GM18873 (cell line): ENCODE data around the gene BCL11B.

ENCODE experiments used
- ATAC-seq: cut with Tn5 transposase; IDR thresholded peaks from one replicate; pipeline ENCODE4 v1.9.1; 2021; ENCODE audit warnings: mild to moderate bottlenecking, moderate library complexity, moderate number of reproducible peaks; ENCODE audit not compliant: unreplicated experiment, low FRiP score

The BCL11B gene

GRCh38 chr14:99173086-99173485 lies 98.9 kb downstream of the BCL11B start:
- ATAC-seq = no peak

DNA sequence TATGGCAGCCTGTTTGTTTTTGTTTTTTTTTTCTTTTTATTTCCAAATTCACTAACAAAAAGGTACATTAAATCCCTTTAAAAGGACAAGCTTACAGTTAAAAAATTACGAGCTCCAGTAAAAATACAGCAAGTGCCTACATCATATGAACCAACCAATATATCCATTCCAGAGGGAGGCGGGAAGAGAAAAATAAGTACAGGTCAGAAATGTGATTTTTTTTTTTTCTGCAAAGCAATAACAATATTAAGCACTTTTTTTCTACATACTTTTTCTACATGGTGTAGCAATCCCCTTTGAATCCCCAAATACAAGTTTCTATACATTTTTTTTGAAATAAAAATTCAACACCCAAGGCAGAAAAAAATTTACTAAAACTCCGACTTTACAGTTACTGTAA lies 100.6 kb downstream of the BCL11B start:
- ATAC-seq = no peak

GRCh38 chr14:99169776-99170356 lies 102.1 kb downstream of the BCL11B start:
- no peak for ATAC-seq

- ATAC-seq = no peak
Observed at GRCh38 chr14:99168330-99168729, 103.7 kb downstream of the BCL11B start.

- no peak for ATAC-seq
Observed at GRCh38 chr14:99166506-99166905, 105.5 kb downstream of the BCL11B start.

- no peak for ATAC-seq
Observed at GRCh38 chr14:99164712-99165111, 107.3 kb downstream of the BCL11B start.

DNA sequence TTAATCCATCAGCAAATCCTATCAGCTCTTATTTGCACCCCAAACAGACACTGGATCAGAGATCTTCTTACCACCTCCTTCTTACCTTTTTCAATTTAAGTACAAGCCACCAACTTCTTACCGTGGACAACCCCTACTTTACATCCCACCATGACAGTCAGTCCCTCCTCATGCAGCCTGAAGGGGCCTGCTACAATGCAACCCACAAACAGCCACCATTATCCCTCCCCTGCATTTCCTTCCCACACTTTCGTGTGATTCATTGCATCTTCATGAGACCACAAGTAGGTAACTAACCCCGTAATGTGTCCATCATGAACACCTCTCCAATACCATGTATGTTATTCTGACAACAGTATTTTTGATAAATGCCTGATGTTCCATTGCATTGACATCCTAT lies 108.6 kb downstream of the BCL11B start:
- no peak for ATAC-seq

DNA sequence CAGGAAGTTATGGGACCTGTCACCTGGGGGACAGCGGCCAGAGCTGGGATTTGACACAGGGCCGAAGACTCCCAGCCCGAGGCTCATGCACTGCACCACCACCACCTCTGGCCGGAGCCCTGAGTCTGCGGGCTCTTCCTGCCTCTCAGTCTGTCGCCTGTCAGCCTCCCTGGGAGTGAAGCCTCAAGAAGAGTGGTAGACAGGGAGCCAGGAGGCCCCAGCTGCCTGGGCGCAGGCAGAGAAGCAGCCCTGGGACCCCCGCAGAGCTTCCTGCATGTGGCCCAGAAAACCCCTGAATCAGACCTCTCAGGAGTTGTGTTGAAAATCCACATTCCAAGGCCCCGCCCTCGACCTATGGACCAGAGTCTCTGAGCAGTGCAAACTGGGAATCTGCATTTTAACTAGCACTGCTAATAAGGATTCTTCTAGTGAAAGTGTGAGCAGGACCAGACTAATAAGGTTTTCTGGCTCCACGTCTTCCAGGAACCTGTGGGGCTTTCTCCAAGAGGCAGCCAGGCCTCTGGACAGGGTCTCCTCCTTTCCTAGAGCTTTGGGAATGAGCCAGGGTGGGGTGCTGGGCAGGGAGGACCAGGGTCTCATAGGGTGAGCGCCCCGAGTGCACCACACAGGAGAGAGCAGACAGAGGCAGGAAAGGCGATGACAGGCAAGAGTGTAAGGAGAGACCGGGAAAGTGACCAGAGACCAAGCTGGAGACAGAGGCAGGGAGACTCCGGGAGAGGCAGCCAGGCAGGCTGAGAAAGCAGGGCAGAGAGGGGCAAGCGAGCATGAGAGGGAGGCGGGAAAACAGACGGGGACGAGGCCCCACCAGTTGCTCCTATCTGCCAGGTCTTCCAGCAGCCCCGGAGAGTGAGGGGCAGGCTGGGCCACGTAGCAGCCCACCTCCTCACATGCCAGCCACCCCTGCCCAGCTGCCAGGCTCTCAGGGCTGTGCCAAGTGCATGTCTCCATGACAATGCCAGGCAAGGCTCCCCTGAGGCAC lies 112.4 kb downstream of the BCL11B start:
- ATAC-seq = no peak

DNA sequence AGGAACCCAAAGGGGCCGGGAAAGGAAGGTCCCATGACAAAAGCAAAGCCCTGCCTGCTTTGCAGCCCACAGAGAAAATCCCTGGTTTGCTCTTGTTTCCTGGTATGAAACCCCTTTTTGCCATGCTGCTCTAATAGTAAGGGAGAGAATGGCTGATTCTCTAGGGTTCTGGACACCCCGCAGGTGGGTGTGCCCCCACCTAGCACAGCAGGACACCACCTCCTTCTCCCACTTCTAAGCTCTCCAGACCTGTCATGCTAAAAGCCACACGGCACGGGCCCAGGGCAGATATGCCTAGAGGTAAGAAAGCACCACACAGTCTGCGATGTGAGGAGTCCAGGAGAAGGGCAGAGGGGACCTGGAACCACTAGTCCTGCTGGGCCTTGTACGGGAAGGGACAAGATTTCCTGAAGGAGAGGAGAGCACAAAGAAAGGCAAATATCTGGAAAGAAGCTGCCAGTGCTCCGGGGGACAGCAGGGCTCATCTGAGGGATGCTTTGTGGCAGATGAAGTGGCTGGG lies 113.3 kb downstream of the BCL11B start:
- no peak for ATAC-seq

DNA sequence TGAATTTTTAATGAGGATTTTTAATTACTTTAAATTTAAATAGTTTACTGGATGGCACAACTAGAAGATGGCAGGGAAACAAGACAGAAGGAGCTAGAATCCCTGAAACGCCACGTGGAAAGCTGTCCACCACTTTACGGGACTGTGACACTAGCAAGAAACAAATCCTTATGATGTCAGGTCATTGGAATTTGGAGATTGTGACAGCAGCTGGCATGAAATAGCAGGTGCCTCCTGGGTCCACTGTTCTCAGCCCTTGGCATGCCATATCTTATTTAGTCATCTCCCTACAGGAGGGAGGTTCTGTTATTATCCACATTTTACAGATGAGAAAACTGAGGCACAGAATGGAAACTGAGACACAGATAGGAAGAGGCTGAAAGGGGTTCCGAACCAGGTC lies 113.8 kb downstream of the BCL11B start:
- no peak for ATAC-seq

DNA sequence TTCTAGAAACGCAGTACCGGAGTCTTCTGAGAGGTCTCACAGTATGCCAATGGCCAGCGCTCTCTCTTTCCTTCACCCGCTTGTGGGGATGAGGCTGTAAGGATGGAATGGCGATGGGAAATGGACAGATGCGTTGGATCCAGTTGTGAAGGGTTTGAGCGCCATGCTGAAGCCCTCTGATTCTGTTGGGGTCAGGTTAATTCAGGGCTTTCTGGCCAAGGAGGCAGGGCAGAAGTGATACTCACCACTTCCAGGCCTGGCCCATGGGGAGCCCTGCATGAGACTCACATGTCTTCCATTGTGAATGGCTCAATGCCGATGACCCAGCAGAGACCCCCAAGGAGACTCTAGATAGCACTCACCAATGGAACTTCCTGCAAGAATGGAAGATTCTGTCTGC lies 114.3 kb downstream of the BCL11B start:
- ATAC-seq = no peak

- ATAC-seq = no peak
Observed at GRCh38 chr14:99157246-99157645, 114.8 kb downstream of the BCL11B start.

- no peak for ATAC-seq
Observed at GRCh38 chr14:99156814-99157213, 115.2 kb downstream of the BCL11B start.

DNA sequence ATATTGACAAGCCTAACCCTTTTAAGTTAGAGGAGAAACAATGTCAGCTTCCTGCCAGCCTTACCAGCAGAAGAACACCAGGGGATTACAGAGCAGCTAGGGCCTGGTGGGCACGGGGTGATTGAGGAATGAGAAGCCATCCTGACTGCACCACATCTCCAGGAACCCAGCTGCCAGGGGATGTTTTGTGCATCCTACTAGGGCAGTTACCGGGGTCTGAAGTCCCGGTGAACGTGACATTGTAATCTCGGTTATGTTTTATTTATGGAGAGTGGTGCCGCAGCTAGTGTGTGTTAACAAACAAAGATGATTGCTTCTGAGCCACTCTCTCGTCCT lies 115.9 kb downstream of the BCL11B start:
- ATAC-seq = no peak

GRCh38 chr14:99155173-99156089 lies 116.6 kb downstream of the BCL11B start:
- ATAC-seq = no peak

DNA sequence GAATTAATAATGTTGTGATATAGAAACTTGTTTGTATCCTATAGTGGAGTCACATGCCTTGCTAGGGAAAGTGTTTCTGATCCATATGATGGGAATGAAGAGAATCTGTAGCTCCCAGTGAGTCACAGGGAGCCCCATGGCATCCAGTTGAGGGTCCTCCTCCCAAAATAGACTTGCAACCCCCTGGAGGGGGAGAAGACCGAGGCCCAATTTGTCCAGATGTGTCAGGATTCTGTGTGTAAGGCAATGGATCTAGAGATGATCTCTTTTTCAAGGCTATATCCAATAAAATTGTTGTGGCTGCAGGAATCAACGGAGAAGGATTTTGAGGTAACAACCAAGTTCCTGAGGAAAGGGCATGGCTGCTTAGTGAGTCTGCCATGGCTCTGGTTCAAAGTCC lies 121.8 kb downstream of the BCL11B start:
- ATAC-seq = no peak

GRCh38 chr14:99148861-99149610 lies 123.0 kb downstream of the BCL11B start:
- no peak for ATAC-seq

DNA sequence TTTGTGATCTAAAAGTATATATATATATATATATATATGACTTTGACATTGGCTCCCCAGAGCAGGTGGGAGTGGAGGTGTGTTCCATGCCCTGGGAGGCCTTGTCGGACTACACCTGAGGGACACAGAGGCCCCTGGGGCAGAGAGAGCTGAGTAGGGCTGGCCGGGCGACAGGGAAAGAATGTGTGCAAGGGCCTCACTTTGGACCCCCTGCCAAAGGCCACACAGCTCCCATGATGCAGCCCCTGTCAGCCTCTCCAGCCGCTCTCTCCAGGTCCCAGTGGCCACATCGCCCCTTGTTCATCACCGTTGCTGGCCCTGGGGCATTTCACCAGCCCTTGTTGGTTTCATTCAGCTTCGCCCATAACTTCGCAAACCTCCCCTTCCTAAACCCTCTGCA lies 123.9 kb downstream of the BCL11B start:
- no peak for ATAC-seq

DNA sequence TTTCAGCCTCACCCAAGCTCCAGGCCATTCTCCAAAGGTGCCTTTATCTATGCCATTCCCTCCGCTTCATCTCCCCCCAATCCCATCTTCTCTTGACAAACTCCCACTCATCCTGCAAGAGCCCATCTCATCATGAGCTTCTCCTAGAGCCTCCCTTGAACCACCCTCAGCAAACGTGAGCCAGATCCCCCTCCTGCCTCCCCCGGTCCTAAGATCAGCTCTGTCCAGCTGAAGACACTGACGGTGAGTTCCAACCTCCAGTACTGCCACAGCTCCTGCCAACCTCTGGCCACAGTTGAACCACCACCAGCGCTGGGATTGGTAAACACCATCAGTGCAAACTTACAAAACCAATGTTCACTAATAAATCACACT lies 124.6 kb downstream of the BCL11B start:
- no peak for ATAC-seq
